H9 (cell line): ENCODE data around the gene EDRF1. TPM values are rescaled to one million over a fixed set of nuclear protein-coding genes. Genes with fewer than 3 reads are reported as not detected.
A peak's percentile ranks its signal among the peaks of the same experiment; 100 is the strongest.

Experiments
- DNase-seq: peaks from one replicate; pipeline ENCODE4 v3.0.0-alpha.2; 2017
- H2AFZ ChIP-seq: one replicate; pipeline ENCODE4 v1.6.1; 2013; ENCODE audit warnings: mild to moderate bottlenecking, low read length, control low read depth, moderate library complexity
- H2AK5ac ChIP-seq: 2 replicates; pipeline ENCODE4 v1.6.1; 2013; ENCODE audit warnings: low read length, control low read depth, mixed read lengths; ENCODE audit not compliant: insufficient read length
- H2BK120ac ChIP-seq: one replicate; pipeline ENCODE4 v1.6.1; 2013; ENCODE audit warnings: low read depth, mild to moderate bottlenecking, low read length, control low read depth, inconsistent platforms; ENCODE audit not compliant: poor library complexity, severe bottlenecking
- H2BK12ac ChIP-seq: 2 replicates; pipeline ENCODE4 v1.6.1; 2013; ENCODE audit warnings: low read length, control low read depth, mixed read lengths, low read depth; ENCODE audit not compliant: insufficient read length
- H2BK15ac ChIP-seq: 2 replicates; pipeline ENCODE4 v1.6.1; 2013; ENCODE audit warnings: low read depth, low read length, control low read depth
- H2BK20ac ChIP-seq: one replicate; pipeline ENCODE4 v1.6.1; 2013; ENCODE audit warnings: low read depth, mild to moderate bottlenecking, low read length, control low read depth, inconsistent platforms; ENCODE audit not compliant: poor library complexity, severe bottlenecking
- H2BK5ac ChIP-seq: 2 replicates; pipeline ENCODE4 v1.6.1; 2013; ENCODE audit warnings: low read length, control low read depth, mixed read lengths; ENCODE audit not compliant: insufficient read length
- H3K14ac ChIP-seq: 2 replicates; pipeline ENCODE4 v1.6.1; 2013; ENCODE audit warnings: low read length, control low read depth; ENCODE audit not compliant: insufficient read depth
- H3K18ac ChIP-seq: 2 replicates; pipeline ENCODE4 v1.6.1; 2013; ENCODE audit warnings: low read depth, mild to moderate bottlenecking, mixed read lengths, low read length, control low read depth; ENCODE audit not compliant: insufficient read length
- H3K23ac ChIP-seq: 2 replicates; pipeline ENCODE4 v1.6.1; 2013; ENCODE audit warnings: low read length, control low read depth, mixed read lengths, low read depth; ENCODE audit not compliant: insufficient read length
- H3K23me2 ChIP-seq: 2 replicates; pipeline ENCODE4 v1.6.1; 2013; ENCODE audit warnings: low read depth, mild to moderate bottlenecking, mixed read lengths, low read length, control low read depth; ENCODE audit not compliant: insufficient read length, poor library complexity, severe bottlenecking
- H3K27ac ChIP-seq: 2 replicates; pipeline ENCODE4 v1.5.1; 2013; ENCODE audit warnings: low read length, control low read depth, mixed read lengths, low read depth; ENCODE audit not compliant: insufficient read length
- H3K27me3 ChIP-seq: 2 replicates; pipeline ENCODE4 v1.6.1; 2013; ENCODE audit warnings: low read length, control low read depth, inconsistent platforms; ENCODE audit not compliant: insufficient read depth
- H3K4ac ChIP-seq: 2 replicates; pipeline ENCODE4 v1.6.1; 2013; ENCODE audit warnings: low read depth, mild to moderate bottlenecking, control low read depth, inconsistent platforms, low read length, moderate library complexity
- H3K4me1 ChIP-seq: 2 replicates; pipeline ENCODE4 v1.6.1; 2013; ENCODE audit warnings: low read length, control low read depth, inconsistent platforms; ENCODE audit not compliant: insufficient read depth
- H3K4me2 ChIP-seq: 2 replicates; pipeline ENCODE4 v1.6.1; 2013; ENCODE audit warnings: low read length, control low read depth, mixed read lengths; ENCODE audit not compliant: insufficient read length, insufficient read depth
- H3K56ac ChIP-seq: 2 replicates; pipeline ENCODE4 v1.6.1; 2013; ENCODE audit warnings: low read depth, mild to moderate bottlenecking, mixed read lengths, low read length, control low read depth; ENCODE audit not compliant: insufficient read length
- H3K79me1 ChIP-seq: 2 replicates; pipeline ENCODE4 v1.6.1; 2013; ENCODE audit warnings: low read depth, mild to moderate bottlenecking, moderate library complexity, low read length, control low read depth, inconsistent platforms; ENCODE audit not compliant: insufficient read depth, poor library complexity, severe bottlenecking
- H3K79me2 ChIP-seq: 2 replicates; pipeline ENCODE4 v1.6.1; 2013; ENCODE audit warnings: low read length, control low read depth, inconsistent platforms; ENCODE audit not compliant: insufficient read depth
- H3K9ac ChIP-seq: 2 replicates; pipeline ENCODE4 v1.6.1; 2013; ENCODE audit warnings: low read length, control low read depth, mixed read lengths; ENCODE audit not compliant: insufficient read length; ENCODE audit errors: extremely low read depth
- H3K9me3 ChIP-seq: one replicate; pipeline ENCODE4 v1.6.1; 2013; ENCODE audit warnings: low read depth, low read length, inconsistent platforms; ENCODE audit not compliant: control insufficient read depth
- H3T11ph ChIP-seq: one replicate; pipeline ENCODE4 v1.6.1; 2013; ENCODE audit warnings: mild to moderate bottlenecking, low read length, control low read depth, inconsistent platforms
- H4K20me1 ChIP-seq: one replicate; pipeline ENCODE4 v1.6.1; 2013; ENCODE audit not compliant: control insufficient read depth, insufficient read length, insufficient read depth
- H4K5ac ChIP-seq: 2 replicates; pipeline ENCODE4 v1.6.1; 2013; ENCODE audit warnings: low read depth, mild to moderate bottlenecking, mixed read lengths, low read length, control low read depth; ENCODE audit not compliant: insufficient read length
- H4K8ac ChIP-seq: replicated peaks from 2 replicates; pipeline ENCODE4 v1.6.1; 2013; ENCODE audit warnings: low read length, control low read depth, mixed read lengths, low read depth; ENCODE audit not compliant: insufficient read length
- H4K91ac ChIP-seq: 2 replicates; pipeline ENCODE4 v1.6.1; 2013; ENCODE audit warnings: low read depth, mild to moderate bottlenecking, moderate library complexity, mixed read lengths, low read length, control low read depth; ENCODE audit not compliant: insufficient read length
- H3K27ac Mint-ChIP-seq, 3 experiments: 2 replicates in 2 of 3; 3 replicates in 1 of 3; pipeline ENCODE4 v1.8.0; 2020 to 2021; ENCODE audit warnings: mixed read lengths in 3 of 3, mild to moderate bottlenecking in 1 of 3, moderate library complexity in 1 of 3
- H3K27me3 Mint-ChIP-seq: 2 replicates; pipeline ENCODE4 v1.8.0; 2021; ENCODE audit warnings: low read depth, mild to moderate bottlenecking, moderate library complexity, mixed read lengths
- H3K36me3 Mint-ChIP-seq, 3 experiments: 2 replicates in 2 of 3; 3 replicates in 1 of 3; pipeline ENCODE4 v1.8.0; 2020 to 2021; ENCODE audit warnings: low read depth in 3 of 3, mixed read lengths in 3 of 3; ENCODE audit not compliant: insufficient read depth in 1 of 3
- H3K4me1 Mint-ChIP-seq, 2 experiments: 2 replicates each; pipeline ENCODE4 v1.8.0; 2020; ENCODE audit warnings: mixed read lengths in 2 of 2
- H3K4me3 Mint-ChIP-seq, 2 experiments: 2 replicates in 1 of 2; 3 replicates in 1 of 2; pipeline ENCODE4 v1.8.0; 2020 to 2021; ENCODE audit warnings: mild to moderate bottlenecking in 2 of 2, mixed read lengths in 2 of 2, moderate library complexity in 1 of 2
- H3K9me3 Mint-ChIP-seq, 2 experiments: 2 replicates in 1 of 2; 3 replicates in 1 of 2; pipeline ENCODE4 v1.8.0; 2020; ENCODE audit warnings: mild to moderate bottlenecking in 2 of 2, mixed read lengths in 2 of 2, moderate library complexity in 1 of 2
- WGBS: extraction: QIAGEN DNeasy Blood & Tissue Kit; methylation state at CpG from one replicate; pipeline ENCODE4 v1.1.7; 2013; ENCODE audit warnings: missing lambda C conversion rate, low lambda C conversion rate, mixed read lengths; ENCODE audit not compliant: insufficient read length; ENCODE audit errors: extremely low coverage; 5-methylcytosine and 5-hydroxymethylcytosine counted together
- total RNA-seq: library from RNA; stranded (reverse); gene quantifications from 2 replicates; pipeline ENCODE4 v1.2.1, GENCODE V29; 2021
- TF ChIP-seq, protein P1 (sequence below): fragments of 200-600 bp; sonication (generic); conservative IDR thresholded peaks from 3 replicates; pipeline ENCODE4 v1.8.0; 2021; ENCODE audit warnings: antibody characterized with exemption, mild to moderate bottlenecking

The EDRF1 gene
- total RNA-seq, 1 experiment from 2014 or later = 51.0 TPM

GRCh38 chr10:125775491-125776106 is 56.1 kb downstream of the EDRF1 start, which contains the start of gene MMP21:
MMP21 (minus strand) TSS chr10:125775821; CDS start chr10:125775821, 0 bp downstream.
- Mint-ChIP-seq H3K27ac (peak within 1 kb of the TSS in 1 of 3 experiments; percentile 68; a peak in 2 of 7 replicates), H3K27me3 (peaks cover 9% of the 10 kb centered on the region), H3K36me3 (no peaks in the 10 kb centered on the region; a peak in 1 of 7 replicates), H3K9me3 (peaks cover 0 to 9% of the 10 kb centered on the region in 2 experiments), H3K4me3 (no peak within 1 kb of the TSS), H3K4me1 (no peaks in the 10 kb centered on the region)
- Histone ChIP-seq H3K9me3 (no peaks in the 10 kb centered on the region), H2BK5ac (no peak within 1 kb of the TSS), H3K4me2 (no peak within 1 kb of the TSS), H2AK5ac (no peak within 1 kb of the TSS), H3T11ph (no peak within 1 kb of the TSS), H3K79me2 (no peaks in the 10 kb centered on the region), H3K27ac (no peak within 1 kb of the TSS), H3K23me2 (no peaks in the 10 kb centered on the region), H4K8ac (no peak within 1 kb of the TSS), H2BK12ac (no peak within 1 kb of the TSS), H3K14ac (no peak within 1 kb of the TSS), H3K56ac (no peak within 1 kb of the TSS), H4K20me1 (no peaks in the 10 kb centered on the region), H3K4ac (no peak within 1 kb of the TSS), H2AFZ (no peak within 1 kb of the TSS), H3K9ac (no peak within 1 kb of the TSS), H2BK20ac (no peak within 1 kb of the TSS), H3K4me1 (no peaks in the 10 kb centered on the region), H3K23ac (no peak within 1 kb of the TSS), H3K18ac (no peak within 1 kb of the TSS), H4K5ac (no peak within 1 kb of the TSS), H2BK15ac (no peak within 1 kb of the TSS), H3K79me1 (no peaks in the 10 kb centered on the region), H3K27me3 (no peaks in the 10 kb centered on the region), H4K91ac (no peak within 1 kb of the TSS), H2BK120ac (no peak within 1 kb of the TSS)
- DNase-seq = no peak
- WGBS = no CpG with 5 or more reads among the region's 26 CpGs
- TF ChIP-seq, protein P1, sequence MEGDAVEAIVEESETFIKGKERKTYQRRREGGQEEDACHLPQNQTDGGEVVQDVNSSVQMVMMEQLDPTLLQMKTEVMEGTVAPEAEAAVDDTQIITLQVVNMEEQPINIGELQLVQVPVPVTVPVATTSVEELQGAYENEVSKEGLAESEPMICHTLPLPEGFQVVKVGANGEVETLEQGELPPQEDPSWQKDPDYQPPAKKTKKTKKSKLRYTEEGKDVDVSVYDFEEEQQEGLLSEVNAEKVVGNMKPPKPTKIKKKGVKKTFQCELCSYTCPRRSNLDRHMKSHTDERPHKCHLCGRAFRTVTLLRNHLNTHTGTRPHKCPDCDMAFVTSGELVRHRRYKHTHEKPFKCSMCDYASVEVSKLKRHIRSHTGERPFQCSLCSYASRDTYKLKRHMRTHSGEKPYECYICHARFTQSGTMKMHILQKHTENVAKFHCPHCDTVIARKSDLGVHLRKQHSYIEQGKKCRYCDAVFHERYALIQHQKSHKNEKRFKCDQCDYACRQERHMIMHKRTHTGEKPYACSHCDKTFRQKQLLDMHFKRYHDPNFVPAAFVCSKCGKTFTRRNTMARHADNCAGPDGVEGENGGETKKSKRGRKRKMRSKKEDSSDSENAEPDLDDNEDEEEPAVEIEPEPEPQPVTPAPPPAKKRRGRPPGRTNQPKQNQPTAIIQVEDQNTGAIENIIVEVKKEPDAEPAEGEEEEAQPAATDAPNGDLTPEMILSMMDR = no peak
